TTC549 (cell line): ENCODE data around the gene PMPCB.
"Not testable (repeated sequence)": the region's sequence is repeated elsewhere in the genome, so short reads cannot be mapped to it uniquely, and the experiment has no call there.

Source experiments
- FAIRE-seq: peaks from 2 replicates; lab custom pipeline; 2012; peaks lifted over from hg19 to GRCh38; lab: Jason Lieb, UNC

The PMPCB gene, protein sequence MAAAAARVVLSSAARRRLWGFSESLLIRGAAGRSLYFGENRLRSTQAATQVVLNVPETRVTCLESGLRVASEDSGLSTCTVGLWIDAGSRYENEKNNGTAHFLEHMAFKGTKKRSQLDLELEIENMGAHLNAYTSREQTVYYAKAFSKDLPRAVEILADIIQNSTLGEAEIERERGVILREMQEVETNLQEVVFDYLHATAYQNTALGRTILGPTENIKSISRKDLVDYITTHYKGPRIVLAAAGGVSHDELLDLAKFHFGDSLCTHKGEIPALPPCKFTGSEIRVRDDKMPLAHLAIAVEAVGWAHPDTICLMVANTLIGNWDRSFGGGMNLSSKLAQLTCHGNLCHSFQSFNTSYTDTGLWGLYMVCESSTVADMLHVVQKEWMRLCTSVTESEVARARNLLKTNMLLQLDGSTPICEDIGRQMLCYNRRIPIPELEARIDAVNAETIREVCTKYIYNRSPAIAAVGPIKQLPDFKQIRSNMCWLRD

GRCh38 chr7:103296901-103297836 is at the start of gene PMPCB:
Gene PMPCB (plus strand): TSS chr7:103297435. CDS start chr7:103297460, 25 bp downstream.
- FAIRE-seq = no peak

- not testable (repeated sequence) for FAIRE-seq
These were observed 43.3 kb upstream of the PMPCB start for GRCh38 chr7:103253699-103254506.

GRCh38 chr7:103264054-103264453 is 33.2 kb upstream of the PMPCB start:
- FAIRE-seq = not testable (repeated sequence)

GRCh38 chr7:103266229-103266628 is 31.0 kb upstream of the PMPCB start:
- not testable (repeated sequence) for FAIRE-seq

GRCh38 chr7:103273374-103273773 is 23.9 kb upstream of the PMPCB start:
- FAIRE-seq = not testable (repeated sequence)

- FAIRE-seq = not testable (repeated sequence)
These were observed 22.4 kb upstream of the PMPCB start for GRCh38 chr7:103274867-103275266.

GRCh38 chr7:103278195-103278594 is 19.0 kb upstream of the PMPCB start:
- FAIRE-seq = not testable (repeated sequence)

DNA sequence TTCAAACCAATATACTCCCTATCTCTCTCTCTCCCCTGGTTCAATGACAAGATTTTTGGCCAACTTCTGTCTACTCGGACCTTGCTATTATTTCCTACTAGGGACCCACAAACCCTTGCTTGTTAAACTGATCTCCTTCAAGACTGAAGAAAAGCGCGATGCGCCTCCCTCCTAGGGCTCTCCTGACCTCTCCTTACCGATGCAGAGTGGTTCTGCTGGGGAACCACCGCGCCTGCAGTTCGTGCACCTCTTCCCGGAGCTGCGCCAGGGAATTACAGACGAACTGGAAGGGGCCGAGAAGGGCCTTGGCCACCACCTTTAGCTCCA is 17.6 kb upstream of the PMPCB start:
- FAIRE-seq = not testable (repeated sequence)

- not testable (repeated sequence) for FAIRE-seq
These were observed 17.1 kb upstream of the PMPCB start for GRCh38 chr7:103279963-103280802.

GRCh38 chr7:103280803-103281155 is 16.5 kb upstream of the PMPCB start:
- FAIRE-seq = not testable (repeated sequence)

- FAIRE-seq = peak; percentile 17
These were observed 14.3 kb upstream of the PMPCB start for GRCh38 chr7:103282802-103283427.

DNA sequence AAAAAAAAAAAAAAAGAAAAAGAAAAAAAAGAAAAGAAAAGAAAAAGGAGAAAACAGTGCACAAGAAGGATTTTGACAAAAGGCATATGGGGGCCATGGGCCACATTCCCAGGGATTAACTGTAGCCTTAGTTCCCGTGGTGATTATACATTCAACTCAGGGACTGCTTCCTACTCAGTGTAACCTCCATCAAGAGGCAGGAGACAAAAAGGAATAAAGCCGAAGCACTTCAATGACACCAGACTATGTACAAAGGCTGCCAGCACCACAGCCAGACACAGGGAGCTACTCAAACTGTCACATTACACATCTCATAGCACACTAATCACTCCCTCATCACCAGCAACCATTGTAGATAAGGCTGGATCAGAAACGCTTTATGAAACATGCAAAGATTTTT is 5.1 kb upstream of the PMPCB start:
- FAIRE-seq = no peak

- no peak for FAIRE-seq
These were observed 3.7 kb upstream of the PMPCB start for GRCh38 chr7:103293526-103293925.

DNA sequence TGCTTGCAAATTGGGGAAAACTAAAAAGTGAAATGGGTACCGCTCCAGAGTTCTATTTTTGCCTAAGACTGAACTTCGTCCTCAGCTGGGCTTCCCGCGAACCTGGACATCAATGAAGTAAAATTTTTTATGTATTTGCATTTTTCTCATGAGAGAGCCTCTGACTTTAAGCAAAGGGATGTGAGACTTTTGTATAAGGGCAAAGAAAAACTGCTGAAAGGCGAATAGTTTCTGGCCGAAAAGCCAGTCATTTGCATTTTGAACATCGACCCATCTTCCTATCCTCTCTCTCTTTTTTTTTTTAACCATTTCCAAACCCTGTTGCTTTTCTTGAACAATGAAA is 573 bp downstream of the PMPCB start:
- FAIRE-seq = no peak

DNA sequence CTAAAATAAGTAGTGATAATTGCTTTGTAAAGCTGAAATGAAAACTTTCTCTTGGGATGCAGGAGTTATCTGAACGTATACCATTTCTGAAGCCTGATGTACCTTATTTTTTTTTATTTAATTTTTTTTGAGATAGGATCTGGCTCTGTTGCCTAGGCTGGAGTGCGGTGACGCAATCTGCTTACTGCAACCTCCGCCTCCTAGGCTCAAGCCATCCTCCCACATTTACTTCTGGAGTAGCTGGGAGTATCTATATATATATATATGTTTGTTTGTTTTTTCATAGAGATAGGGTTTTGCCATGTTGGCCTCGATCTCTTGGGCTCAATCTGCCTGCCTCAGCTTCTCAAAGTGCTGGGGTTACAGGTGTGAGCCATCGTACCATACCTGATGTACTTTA is 2.4 kb downstream of the PMPCB start:
- FAIRE-seq = no peak

GRCh38 chr7:103301441-103301840 is 4.2 kb downstream of the PMPCB start:
- FAIRE-seq = no peak

DNA sequence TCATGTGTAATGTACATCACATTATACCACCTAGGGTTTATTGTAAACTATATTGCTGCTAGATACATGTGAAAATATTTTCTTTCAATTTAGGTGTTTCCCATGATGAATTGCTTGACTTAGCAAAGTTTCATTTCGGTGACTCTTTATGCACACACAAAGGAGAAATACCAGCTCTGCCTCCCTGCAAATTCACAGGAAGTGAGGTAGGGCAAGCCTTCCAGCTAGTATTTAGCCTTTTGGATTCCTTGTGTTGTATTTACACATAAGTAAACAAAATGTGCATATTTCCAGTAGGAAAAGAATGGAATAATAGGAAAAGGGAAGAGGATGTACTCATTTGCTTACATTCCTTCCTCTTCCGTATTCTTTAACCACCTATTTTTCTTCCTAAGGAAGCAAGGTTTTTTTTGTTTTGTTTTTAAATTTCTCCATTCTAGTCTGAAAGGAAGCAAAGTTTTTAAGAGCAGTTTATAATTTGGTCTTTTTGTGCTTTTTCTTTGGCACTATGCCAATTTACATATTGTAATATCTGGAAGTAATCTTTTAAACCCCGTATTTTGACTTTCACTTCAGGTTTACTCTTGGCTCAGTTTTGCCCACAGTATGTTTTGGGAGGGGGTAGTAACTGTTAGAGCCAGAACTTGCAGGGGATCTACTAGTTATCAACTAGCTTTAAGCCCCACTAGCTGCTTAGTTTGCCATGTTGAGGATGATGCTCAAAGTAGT is 10.4 kb downstream of the PMPCB start:
- FAIRE-seq = no peak

GRCh38 chr7:103314852-103315251 is 17.6 kb downstream of the PMPCB start:
- FAIRE-seq = no peak

- no peak for FAIRE-seq
These were observed 19.2 kb downstream of the PMPCB start for GRCh38 chr7:103316380-103316941.

DNA sequence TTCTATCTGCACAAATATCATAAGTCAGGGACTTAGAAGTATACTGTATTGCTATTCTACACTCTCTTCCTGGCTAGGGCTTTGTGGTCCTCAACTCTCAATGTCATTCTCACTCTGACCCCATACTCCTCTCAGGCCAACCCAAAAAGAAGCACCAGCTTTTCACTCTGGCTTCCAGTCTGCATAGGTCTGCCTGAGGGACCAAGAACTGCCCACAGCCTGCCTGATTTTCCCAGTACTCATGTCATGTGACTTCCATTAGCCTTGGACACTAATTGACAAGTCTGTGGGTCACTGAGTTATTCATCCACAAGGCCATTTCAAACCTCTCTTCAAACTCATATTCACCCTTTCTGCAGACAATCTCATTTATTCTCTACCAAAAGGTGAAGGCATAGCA is 19.8 kb downstream of the PMPCB start:
- FAIRE-seq = no peak
